HG03575 (cell line): ENCODE results near the gene CMPK2.
"Not testable (repeated sequence)": the region's sequence is repeated elsewhere in the genome, so short reads cannot be mapped to it uniquely, and the experiment has no call there.

ENCODE experiments used
- ATAC-seq: cut with Tn5 transposase; IDR thresholded peaks from one replicate; pipeline ENCODE4 v1.9.1; 2021; ENCODE audit not compliant: unreplicated experiment, insufficient number of reproducible peaks, low FRiP score; ENCODE audit errors: extremely low read depth

Gene CMPK2

DNA sequence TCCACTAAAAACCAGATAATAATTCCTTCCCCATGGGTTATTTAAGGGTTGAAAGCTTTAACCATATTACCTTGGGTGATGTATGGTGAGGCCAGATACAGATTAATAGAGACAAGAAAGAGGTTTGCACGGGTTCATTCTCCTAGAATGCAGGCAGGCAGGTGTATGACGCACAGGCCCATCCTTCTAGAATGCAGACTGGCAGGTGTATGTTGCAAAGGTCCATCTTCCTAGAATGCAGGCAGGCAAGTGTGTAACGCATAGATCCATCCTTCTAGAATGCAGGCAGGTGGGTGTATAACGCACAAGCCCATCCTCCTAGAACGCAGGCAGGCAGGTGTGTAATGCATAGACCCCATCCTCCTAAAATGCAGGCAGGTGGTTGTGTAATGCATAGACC, 15.8 kb upstream of the CMPK2 start:
- no peak for ATAC-seq

DNA sequence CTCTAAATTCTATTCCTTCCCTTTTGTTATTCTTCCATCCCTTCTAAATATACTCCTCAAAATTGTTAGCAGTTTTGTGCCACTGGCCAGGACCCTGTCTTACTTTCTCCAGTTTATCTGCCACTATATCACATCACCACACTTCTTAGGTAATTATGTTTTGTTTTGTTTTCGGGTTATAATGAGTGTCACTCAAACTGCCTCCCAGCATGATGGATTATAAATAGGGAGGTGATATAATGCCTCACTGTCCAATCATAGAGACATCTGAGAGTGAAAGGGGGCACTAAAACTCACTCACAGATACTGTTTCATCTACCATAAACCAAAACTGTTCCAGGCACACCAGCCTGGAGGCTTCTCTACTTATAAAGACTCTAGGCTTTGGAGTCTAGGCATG, 15.3 kb upstream of the CMPK2 start:
- no peak for ATAC-seq

- ATAC-seq: no peak
Observed at GRCh38 chr2:6880200-6880733, 14.6 kb upstream of the CMPK2 start.

GRCh38 chr2:6879011-6879410, 13.3 kb upstream of the CMPK2 start:
- ATAC-seq: no peak

GRCh38 chr2:6878549-6878948, 12.8 kb upstream of the CMPK2 start:
- no peak for ATAC-seq

DNA sequence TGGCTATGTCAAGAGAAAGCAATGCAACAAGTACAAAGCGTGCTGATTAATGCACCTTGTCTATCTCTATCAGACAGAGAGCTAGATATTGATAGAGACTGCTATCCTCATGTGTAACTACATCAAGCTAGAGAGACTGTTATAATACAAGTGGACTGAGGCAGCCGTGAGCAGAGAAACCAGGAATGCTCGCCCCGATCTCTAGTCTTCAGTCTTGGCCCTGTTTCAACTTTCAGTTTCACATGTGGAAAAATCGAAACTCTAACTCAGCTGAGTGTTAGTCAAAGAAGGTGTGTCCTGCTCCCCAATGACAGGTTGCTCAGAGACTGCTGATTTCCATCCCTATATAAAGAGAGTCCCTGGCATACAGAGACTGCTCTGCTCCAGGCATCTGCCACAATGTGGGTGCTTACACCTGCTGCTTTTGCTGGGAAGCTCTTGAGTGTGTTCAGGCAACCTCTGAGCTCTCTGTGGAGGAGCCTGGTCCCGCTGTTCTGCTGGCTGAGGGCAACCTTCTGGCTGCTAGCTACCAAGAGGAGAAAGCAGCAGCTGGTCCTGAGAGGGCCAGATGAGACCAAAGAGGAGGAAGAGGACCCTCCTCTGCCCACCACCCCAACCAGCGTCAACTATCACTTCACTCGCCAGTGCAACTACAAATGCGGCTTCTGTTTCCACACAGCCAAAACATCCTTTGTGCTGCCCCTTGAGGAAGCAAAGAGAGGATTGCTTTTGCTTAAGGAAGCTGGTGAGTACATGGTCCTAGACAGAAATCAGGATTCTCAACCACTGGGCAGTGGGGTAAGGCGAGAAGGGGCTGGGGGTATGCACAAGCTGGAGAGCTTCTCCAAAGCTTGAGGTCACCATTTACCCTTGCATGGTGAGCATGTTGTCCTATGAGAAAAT, 11.9 kb upstream of the CMPK2 start, which contains the start of gene RSAD2:
RSAD2 (plus strand) TSS at position 376 of the 903 bp plus-strand sequence; CDS start at position 400, 24 bp downstream.
- no peak for ATAC-seq

DNA sequence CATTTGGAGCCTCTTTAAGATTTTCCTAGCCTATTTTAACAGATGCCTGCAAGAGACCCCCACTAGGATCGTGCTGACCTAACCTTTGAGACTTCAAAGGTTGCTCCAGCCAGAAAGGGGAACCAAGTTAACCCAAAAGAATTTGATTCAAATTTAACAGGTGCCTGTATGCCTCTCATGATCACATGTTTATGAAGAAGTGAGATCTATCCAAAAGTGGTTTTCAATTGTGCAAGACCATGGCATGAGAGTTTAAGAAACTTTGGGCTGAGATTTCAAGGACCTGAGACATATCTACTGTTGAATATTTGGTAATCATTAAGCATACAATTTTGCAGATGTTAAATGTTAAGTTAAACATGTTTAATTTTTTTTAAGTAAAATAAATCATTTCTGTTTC, 10.6 kb upstream of the CMPK2 start:
- ATAC-seq: no peak

- no peak for ATAC-seq
Observed at GRCh38 chr2:6874032-6874431, 8.3 kb upstream of the CMPK2 start.

- peak; percentile 59 for ATAC-seq
Observed at GRCh38 chr2:6872394-6872793, 6.7 kb upstream of the CMPK2 start.

DNA sequence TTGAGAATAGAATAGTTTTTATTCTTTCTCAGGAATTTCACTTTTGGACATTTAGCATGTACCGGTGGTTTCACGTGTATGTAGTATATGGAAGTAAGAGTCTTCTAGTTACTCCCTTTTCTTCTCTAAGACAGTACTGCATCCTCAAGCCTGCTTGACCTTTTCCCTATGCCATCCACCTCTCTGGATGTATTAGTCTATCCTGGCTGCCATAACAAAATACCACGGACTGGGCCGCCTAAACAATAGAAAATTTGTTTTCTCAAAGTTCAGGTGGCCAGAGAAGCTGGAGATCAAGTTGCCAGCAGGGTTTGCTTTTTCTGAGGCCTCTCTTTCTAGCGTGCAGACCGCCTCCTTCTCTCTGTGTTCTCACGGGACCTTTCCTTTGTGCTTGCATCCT, 1.3 kb upstream of the CMPK2 start:
- no peak for ATAC-seq

GRCh38 chr2:6866275-6866671, 566 bp upstream of the CMPK2 start:
- ATAC-seq: no peak

DNA sequence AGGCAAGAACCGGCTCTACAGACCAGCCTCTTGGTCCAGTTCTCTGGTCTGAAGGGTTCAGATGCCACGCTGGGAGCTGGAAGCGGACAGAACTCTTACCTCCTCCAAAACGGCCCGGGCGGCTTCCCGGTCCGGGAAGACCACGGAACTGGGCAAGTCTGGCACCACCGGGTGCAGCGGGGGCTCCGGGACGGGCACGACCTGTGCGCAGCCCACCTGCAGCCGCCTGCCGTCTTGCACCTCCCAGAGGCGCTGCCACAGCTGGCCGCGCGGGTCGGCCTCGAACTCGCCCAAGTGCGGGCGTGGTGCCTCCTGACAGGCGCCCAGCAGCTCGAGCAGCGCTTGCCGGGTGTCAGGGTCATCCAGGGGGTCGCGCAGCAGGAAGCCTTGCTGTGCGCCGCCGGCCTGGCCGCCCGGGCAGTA, 773 bp downstream of the CMPK2 start:
- no peak for ATAC-seq

DNA sequence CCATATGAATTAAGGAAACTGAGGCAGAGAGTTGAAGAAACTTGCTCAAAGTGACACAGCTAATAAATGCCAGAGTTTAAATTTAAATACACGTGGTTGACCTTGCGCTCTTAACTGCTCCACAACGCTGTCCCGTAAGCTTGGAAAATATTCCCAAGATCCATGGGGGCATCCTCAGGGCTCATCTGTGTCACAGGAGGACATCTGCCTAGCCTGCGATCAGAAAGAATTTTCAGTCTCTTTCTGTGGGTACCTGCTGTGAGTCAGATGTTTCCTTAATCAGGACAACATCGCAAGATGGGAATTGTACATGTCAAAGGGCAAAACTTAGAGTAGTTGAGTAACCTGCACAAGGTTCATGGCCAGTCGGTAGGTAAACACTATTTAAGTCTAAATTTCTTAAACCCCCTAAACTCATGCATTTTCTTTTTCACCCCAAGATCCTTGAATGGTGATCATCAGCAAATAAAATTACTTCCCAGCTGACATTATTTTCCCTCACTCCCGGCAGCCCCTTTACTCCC, 1.4 kb downstream of the CMPK2 start:
- no peak for ATAC-seq

DNA sequence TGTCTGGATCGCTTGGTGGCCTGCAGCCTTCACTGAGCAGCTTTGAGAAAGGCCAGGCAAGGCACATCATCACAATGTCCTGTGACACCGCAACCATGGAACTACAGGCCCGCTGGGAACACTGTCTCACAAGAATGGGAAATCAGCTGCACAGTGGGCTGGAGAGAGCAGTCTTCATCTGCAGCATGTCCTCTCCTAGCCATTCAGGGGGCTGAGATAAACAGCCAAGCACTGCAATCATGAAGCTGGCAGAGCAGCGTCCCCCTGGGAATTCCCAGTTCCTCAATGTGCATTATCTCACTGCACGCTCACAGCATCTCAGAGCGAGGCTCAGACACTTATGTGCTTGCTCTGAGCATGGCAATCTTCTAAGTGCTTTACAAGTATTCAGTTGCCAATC, 1.9 kb downstream of the CMPK2 start:
- no peak for ATAC-seq

DNA sequence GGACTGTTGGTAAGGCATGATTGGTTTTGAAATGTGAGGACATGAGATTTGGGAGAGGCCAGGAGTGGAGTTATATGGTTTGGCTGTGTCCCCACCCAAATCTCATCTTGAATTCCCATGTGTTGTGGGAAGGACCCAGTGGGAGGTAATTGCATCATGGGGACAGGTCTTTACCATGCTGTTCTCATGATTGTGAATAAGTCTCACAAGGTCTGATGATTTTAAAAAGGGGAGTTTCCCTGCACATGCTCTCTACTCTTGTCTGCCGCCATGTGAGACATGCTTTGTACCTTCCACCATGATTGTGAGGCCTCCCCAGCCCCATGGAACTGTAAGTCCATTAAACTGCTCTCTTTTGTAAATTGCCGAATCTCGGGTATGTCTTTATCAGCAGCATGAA, 5.4 kb downstream of the CMPK2 start:
- no peak for ATAC-seq

- not testable (repeated sequence) for ATAC-seq
Observed at GRCh38 chr2:6858466-6859027, 7.2 kb downstream of the CMPK2 start.

- ATAC-seq: no peak
Observed at GRCh38 chr2:6856548-6856920, 9.2 kb downstream of the CMPK2 start.

DNA sequence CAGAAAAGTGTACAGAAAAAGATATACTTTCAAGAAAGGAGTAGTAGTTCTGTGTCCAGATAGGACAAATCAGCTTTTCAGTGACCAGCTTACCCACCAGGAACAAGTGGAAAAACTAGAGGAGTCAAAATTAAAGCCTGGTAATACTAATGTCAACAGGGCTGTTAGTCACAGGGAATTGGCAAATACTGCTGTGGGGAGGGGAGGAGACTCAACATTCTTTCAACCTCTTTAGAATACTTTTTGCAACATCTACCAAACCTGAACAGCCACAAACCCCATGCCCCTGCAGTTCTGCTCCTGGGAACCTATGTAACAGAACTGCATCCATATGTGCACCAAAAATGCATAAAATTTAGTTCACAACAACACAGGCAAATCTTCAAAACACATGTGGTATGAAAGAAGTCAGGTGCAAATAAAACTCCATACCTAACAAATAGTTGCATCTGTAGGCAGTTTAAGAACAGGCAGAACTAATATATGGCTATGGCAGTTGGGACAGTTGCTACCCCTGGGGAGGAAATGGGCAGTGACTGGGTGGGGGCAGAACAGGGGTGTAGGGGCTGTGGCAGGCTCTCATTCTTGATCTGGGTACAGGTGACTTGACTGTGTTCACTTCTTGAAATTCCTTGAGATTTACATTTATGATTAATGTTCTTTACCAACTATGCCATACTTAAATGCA, 9.7 kb downstream of the CMPK2 start:
- no peak for ATAC-seq

DNA sequence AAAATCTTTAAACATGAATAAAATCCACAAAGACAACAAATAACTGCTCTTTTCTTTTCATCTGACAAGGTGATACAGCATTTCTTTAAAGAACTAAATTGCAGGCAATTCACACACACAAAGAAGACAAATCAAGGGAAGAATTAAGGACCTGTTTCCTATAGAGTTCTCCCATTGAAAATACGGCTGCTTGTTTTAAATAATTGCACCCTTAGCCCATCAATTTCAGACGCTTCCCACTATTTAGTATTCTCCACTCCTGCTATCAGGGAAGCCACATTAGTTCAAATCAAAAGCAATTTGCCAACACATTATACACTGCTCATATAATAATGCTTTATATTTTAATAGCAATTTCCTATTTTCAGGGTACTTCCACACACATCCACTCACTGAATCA, 11.3 kb downstream of the CMPK2 start:
- no peak for ATAC-seq

DNA sequence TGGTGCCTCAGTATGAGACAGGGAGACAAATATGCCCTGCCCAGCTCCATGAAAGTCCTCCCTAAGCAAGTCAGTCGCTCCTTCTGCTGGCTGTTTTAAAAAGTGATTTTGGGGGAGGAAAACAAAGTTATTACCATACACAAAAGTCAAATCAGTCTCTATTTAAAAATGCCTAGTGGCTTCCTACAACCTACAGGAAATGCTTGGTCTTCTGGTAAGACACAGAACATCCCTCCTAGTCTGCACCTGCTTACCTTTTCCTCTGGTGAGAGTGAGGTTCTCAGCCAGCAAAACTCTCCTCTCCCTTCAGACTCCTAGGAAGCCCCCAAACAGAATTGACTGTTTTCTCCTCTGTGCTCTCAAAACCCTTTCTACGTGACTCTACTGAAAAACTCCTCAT, 13.5 kb downstream of the CMPK2 start:
- ATAC-seq: no peak
